ENCODE data around the gene SSH2. TPM values are rescaled to one million over a fixed set of nuclear protein-coding genes. Genes with fewer than 3 reads are reported as not detected.
"Not testable (repeated sequence)": the region's sequence is repeated elsewhere in the genome, so short reads cannot be mapped to it uniquely, and the experiment has no call there.

SSH2 gene
- total RNA-seq, 1 experiment from 2014 or later, result 8.3 TPM

GRCh38 chr17:29709866-29710519, 220.0 kb downstream of the SSH2 start:
- DNase-seq (ENCODE audit: low spot score), result no peak

DNA sequence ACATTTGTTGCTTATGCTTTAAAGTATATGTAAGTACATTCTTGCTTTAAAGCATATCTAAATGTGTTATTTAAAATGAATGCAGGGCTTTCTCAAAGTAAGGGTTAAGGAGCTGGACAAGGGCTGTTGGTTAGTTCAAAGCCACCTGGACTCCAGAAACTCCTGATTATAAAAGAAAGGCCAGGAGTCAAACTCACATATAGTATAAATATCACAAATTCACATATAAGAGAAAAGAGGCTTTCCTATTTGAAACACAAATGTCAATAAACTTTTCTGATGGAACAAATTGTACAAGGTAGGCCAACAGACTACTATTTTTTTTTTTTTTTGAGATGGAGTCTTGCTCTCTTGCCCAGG, 222.8 kb downstream of the SSH2 start:
- DNase-seq (ENCODE audit: low spot score), result no peak

GRCh38 chr17:29706045-29706431, 224.0 kb downstream of the SSH2 start:
- no peak for DNase-seq (ENCODE audit: low spot score)

GRCh38 chr17:29705386-29705785, 224.6 kb downstream of the SSH2 start:
- DNase-seq (ENCODE audit: low spot score), result no peak

DNA sequence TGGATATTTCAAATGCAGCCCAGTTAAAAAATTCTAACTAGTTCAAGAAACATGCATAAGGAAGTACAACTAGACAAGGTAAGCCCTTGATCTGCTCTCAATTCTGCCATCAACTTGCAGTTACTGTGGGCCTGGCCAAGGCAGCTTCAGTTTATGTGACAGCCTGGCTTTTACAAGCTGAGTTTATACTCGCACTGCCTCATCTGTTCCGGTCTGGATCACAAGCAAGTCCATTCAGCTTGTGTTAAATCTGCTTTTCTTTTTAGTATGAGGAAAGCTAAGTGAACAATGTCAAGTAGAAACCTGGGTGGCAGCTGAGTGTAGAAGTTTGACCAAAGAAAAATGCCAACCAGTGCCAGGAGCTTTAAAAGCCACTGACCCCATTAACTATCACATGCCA, 230.7 kb downstream of the SSH2 start:
- DNase-seq (ENCODE audit: low spot score), result no peak

GRCh38 chr17:29698837-29699236, 231.2 kb downstream of the SSH2 start:
- no peak for DNase-seq (ENCODE audit: low spot score)

GRCh38 chr17:29698019-29698777, 231.8 kb downstream of the SSH2 start:
- no peak for DNase-seq (ENCODE audit: low spot score)

GRCh38 chr17:29697371-29697770, 232.7 kb downstream of the SSH2 start:
- no peak for DNase-seq (ENCODE audit: low spot score)

- no peak for DNase-seq (ENCODE audit: low spot score)
Measured at GRCh38 chr17:29694918-29695563, 235.0 kb downstream of the SSH2 start.

DNA sequence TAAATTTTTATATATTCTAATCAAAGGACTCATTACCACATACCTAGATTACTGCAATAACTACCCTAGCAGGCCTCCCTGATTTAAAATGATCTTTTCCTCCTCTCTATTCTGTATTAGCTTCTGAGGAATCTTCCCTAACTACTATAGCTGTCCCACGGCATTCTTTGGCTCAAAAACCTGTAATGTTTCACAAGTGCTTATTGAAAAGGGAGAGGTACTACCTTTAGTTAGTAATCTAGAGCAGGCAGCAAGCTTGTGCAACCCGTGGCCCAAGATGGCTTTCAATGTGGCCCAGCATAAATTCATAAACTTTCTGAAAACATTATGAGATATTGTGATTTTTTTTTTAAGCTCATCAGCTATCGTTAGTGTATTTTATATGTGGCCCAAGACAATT, 236.3 kb downstream of the SSH2 start:
- no peak for DNase-seq (ENCODE audit: low spot score)

GRCh38 chr17:29687596-29687995, 242.4 kb downstream of the SSH2 start:
- no peak for DNase-seq (ENCODE audit: low spot score)

DNA sequence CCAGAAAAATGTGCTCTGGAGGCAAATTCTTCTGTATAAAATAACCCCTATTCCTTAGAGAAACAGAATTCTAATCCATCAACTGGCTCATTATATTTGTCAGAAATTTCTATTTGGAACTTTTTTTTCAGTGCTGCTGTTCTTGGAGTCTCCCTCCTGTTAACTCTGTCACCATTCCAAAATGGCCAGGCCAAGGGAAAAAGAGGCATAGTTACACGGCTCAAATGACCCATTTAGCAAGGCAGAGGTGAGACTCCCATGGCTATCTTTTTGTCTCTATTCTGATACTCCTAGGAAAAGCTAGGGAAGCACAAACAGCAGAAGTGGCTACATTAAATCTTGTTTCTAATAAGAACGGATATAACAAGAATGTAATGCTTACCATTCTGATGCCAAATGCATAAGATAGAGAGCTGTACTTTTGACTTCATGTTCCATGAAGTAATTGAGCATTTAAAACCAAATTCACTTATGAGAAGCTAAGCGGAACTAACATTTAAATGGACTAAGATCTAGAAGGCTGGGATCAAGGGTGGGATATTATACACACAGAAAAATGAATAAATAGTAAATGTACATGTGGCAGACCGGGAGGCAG, 242.9 kb downstream of the SSH2 start:
- DNase-seq (ENCODE audit: low spot score), result no peak

GRCh38 chr17:29683481-29683880, 246.5 kb downstream of the SSH2 start:
- DNase-seq (ENCODE audit: low spot score), result no peak

GRCh38 chr17:29682987-29683386, 247.0 kb downstream of the SSH2 start:
- DNase-seq (ENCODE audit: low spot score), result no peak

DNA sequence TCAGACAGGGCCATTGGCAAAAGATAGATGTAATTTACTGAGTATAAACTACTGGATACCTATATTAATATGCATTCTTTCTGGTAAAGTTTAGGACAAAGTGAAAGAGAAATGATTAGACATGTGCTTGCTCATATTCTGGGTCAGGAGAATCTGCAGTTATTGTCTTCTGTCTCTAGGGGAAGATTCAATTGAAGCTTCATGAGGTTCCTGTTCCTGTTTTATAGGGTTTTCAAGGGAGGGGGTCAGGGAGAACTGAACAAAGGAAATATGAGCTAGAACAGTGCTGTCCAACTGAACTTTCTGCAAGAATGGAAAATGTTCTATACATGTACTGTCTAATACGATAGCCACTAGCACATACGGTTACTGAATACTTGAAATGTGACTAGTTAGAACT, 248.0 kb downstream of the SSH2 start:
- DNase-seq (ENCODE audit: low spot score), result no peak

DNA sequence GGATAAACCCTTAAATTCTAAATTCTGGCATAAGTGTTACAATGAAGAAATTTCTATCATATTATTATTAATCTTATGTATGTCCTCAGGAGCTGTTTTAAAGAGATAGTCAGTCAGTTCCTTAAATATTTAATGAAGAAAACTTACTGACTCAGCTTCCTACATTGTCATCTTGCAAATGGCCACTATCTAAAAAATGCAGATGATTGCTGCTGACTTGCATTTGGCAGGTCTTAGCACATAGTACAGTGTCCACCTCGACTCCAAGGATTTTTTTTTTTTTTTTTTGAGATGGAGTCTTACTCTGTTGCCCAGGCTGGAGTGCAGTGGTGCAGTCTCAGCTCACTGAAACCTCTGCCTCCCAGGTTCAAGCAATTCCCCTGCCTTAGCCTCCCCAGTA, 252.2 kb downstream of the SSH2 start:
- DNase-seq (ENCODE audit: low spot score), result no peak

GRCh38 chr17:29677221-29677791, 252.7 kb downstream of the SSH2 start:
- no peak for DNase-seq (ENCODE audit: low spot score)

- not testable (repeated sequence) for DNase-seq (ENCODE audit: low spot score)
Measured at GRCh38 chr17:29675961-29676360, 254.1 kb downstream of the SSH2 start.

- DNase-seq (ENCODE audit: low spot score), result no peak
Measured at GRCh38 chr17:29674281-29674680, 255.7 kb downstream of the SSH2 start.

DNA sequence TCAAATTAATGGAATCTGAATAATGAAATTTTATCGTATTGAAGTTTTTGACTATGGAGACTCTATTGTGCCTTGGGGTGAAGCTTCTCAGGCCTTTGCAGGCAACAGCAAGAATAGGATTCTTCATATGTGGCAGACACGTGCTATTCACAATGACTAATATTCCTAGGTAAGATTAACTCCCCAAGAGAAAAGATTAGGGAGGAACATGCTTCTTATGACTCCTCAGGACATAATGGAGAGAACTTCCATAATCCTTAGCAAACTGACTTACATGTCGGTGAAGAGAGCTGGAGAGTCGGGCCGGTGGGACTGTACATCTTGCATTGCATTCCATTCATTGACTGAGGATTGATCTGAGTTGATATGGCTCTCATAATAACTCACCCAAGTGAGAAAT, 258.4 kb downstream of the SSH2 start:
- no peak for DNase-seq (ENCODE audit: low spot score)

GRCh38 chr17:29669266-29669665, 260.8 kb downstream of the SSH2 start:
- DNase-seq (ENCODE audit: low spot score), result no peak

DNA sequence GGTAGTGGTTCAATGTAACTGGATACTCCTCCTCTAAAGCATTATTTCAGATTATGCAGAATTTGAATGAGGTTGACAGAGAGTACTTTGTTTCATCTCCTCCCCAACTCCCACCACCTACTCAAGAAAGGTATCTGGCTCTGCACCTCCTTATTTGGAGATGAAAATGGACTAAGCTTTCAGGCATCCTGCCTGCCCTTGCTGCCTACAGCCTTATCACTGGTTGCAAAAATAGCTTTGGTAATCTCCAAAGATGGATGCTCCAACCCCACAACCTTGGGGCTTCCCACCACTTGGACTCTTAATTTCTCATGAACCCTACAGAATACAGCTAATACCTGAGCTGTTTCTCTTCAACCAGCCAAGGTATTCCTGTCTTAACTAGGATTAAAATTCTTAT, 262.1 kb downstream of the SSH2 start:
- DNase-seq (ENCODE audit: low spot score), result no peak
